Middle frontal gyrus (tissue), 1 donor: ENCODE results near the gene GMIP.
"Not testable (repeated sequence)": the region's sequence is repeated elsewhere in the genome, so short reads cannot be mapped to it uniquely, and the experiment has no call there.

Experiments used
- DNase-seq: peaks from one replicate; pipeline ENCODE4 v3.0.0-alpha.2; 2015; ENCODE audit warnings: low spot score; ENCODE audit errors: extremely low spot score

GMIP gene, protein sequence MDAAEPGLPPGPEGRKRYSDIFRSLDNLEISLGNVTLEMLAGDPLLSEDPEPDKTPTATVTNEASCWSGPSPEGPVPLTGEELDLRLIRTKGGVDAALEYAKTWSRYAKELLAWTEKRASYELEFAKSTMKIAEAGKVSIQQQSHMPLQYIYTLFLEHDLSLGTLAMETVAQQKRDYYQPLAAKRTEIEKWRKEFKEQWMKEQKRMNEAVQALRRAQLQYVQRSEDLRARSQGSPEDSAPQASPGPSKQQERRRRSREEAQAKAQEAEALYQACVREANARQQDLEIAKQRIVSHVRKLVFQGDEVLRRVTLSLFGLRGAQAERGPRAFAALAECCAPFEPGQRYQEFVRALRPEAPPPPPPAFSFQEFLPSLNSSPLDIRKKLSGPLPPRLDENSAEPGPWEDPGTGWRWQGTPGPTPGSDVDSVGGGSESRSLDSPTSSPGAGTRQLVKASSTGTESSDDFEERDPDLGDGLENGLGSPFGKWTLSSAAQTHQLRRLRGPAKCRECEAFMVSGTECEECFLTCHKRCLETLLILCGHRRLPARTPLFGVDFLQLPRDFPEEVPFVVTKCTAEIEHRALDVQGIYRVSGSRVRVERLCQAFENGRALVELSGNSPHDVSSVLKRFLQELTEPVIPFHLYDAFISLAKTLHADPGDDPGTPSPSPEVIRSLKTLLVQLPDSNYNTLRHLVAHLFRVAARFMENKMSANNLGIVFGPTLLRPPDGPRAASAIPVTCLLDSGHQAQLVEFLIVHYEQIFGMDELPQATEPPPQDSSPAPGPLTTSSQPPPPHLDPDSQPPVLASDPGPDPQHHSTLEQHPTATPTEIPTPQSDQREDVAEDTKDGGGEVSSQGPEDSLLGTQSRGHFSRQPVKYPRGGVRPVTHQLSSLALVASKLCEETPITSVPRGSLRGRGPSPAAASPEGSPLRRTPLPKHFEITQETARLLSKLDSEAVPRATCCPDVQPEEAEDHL

DNA sequence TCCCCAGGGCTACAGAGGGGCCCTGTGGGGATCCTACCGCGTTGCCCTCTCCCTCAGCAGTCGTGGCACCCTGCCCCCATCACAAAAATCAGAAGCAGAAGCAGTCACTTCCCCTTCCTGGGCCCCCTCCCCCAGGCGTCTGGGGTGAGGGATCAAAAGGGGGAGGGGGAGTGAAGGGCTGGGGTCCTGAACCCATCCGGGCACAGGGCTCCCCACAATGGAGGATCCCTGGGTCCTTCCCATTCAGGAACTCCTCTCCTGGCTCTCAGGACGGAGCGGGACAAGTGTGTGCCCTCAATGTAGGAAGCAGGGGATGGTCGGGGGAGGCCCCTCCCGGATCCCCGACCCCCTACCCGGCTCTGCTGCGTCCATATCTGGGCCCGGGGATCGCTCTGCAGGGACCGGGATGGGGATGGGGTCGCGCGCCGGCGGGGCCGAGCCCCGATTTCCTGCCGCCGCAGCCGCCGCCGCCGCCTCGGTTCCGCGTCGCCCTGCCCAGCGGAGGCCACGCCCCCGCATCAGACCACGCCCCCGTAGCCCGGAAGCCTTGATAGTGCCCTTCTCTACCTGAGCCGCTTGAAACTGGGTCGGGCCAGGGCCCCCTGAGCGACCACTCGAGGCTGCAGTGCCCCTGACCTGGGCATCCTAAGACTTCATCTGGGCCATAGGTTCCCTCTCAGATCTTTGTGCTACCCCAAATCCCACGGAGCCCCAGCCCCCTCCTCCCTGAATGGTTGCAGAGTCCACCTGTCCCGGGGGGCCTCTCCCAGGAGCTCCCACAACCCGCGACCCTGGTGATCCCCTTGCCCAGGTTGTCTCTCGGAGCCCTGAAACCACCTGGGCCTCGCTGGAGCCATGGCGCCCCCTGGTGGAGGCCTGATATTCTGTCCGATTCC is at the start of gene GMIP:
GMIP (minus strand) TSS at position 500 of the 896 bp plus-strand sequence; CDS start at position 372, 128 bp downstream.
- peak; percentile 19 for DNase-seq

DNA sequence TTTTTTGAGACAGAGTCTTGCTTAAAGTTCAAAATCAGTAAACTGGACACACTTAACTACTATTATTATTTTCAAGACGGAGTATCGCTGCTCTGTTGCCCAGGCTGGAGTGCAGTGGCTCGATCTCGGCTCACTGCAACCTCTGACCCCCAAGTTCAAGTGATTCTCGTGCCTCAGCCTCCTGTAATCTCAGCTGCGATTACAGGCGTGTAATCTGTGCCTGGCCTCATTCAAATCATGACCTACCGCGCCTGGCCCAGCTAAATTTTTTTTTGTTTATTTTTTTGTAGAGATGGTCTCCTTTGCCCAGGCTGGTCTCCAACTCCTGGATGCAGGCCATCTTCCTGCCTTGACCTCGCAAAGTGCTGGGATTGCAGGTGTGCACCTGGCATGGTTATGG is 48.2 kb upstream of the GMIP start:
- DNase-seq: no peak

DNA sequence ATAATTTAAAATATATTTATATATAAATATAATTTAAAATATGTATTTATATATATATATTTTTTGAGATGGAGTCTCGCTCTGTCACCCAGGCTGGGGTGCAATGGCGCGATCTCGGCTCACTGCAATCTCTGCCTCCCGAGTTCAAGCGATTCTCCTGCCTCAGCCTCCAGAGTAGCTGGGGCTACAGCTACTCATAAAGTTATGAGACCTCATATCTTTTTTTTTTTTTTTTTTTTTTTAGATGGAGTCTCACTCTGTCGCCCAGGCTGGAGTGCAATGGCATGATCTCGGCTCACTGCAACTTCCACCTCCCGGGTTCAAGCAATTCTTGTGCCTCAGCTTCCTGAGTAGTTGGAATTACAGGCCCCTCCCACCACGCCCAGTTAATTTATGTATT is 45.6 kb upstream of the GMIP start:
- DNase-seq: not testable (repeated sequence)

DNA sequence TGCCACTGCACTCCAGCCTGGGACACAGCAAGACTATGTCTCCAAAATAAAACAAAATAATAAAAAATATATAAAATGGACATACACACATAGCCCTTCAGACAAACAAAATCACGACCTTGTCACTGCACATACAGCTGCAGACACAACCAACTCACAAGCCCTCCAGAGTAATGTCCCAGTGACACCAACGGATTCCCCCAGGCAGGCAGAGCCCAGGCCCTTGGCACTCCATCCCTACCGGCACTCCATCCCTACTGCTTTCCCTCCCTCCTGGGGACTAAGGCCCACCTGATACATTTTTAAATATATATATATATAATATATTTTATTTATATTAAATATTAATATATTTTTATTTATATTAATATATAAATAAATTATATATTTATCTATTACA is 43.6 kb upstream of the GMIP start:
- DNase-seq: no peak

DNA sequence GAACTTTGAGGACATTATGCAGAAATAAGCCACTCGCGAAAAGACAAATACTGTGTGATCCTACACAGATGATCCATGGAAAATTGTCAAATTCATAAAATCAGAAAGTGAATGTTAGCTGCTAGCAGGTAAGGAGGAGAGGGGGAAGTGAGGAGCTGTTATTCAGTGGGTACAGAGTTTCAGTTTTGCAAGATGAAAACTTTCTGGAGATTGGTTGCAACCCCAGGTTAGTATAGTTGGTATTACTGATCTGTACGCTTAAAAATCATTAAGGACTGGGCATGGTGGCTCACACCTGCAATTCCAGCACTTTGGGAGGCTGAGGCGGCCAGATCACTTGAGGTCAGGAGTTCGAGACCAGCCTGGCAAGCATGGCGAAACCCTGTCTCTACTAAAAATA is 43.1 kb upstream of the GMIP start:
- no peak for DNase-seq

DNA sequence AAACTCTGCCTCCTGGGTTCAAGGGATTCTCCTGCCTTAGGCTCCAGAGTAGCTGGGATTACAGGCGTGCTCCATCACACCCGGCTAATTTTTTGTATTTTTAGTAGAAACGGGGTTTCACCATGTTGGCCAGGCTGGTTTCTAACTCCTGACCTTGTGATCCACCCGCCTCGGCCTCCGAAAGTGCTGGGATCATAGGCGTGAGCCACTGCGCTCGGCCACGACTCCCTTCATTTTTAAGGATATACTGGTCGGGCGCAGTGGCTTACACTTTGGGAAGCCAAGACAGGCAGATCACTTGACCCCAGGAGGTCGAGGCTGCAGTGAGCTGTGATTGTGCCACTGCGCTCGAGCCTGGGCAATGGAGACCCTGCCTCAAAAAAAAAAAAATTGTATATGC is 42.7 kb upstream of the GMIP start:
- DNase-seq: not testable (repeated sequence)

DNA sequence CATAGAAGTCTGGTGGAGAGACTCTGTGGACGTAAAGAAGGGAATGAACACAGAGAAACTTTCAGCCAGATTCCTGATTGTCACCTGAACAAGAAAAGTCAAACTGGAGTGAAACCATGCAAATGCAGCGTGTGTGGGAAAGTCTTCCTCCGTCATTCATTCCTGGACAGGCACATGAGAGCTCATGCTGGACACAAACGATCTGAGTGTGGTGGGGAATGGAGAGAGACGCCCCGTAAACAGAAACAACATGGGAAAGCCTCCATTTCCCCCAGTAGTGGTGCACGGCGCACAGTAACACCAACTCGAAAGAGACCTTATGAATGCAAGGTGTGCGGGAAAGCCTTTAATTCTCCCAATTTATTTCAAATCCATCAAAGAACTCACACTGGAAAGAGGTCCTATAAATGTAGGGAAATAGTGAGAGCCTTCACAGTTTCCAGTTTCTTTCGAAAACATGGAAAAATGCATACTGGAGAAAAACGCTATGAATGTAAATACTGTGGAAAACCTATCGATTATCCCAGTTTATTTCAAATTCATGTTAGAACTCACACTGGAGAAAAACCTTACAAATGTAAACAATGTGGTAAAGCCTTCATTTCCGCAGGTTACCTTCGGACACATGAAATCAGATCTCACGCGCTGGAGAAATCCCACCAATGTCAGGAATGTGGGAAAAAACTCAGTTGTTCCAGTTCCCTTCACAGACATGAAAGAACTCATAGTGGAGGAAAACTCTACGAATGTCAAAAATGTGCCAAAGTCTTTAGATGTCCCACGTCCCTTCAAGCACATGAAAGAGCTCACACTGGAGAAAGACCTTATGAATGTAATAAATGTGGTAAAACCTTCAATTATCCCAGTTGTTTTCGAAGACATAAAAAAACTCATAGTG is 36.0 kb upstream of the GMIP start:
- DNase-seq: no peak

DNA sequence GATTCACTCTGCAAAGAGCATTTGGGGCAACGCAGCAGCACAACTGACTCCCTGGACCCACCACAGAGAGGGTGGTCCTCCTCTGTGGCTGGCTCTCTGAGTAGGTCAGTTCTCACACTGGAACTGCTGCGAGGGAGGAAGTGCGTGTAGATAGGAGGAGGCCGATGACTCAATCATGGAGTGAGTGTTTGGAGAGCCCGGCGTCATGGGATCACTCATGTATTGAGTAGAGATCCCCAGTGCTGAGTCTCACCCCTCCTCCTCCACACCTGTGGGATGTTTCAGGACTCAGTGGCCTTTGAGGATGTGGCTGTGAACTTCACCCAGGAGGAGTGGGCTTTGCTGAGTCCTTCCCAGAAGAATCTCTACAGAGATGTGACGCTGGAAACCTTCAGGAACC is 34.1 kb upstream of the GMIP start:
- no peak for DNase-seq

DNA sequence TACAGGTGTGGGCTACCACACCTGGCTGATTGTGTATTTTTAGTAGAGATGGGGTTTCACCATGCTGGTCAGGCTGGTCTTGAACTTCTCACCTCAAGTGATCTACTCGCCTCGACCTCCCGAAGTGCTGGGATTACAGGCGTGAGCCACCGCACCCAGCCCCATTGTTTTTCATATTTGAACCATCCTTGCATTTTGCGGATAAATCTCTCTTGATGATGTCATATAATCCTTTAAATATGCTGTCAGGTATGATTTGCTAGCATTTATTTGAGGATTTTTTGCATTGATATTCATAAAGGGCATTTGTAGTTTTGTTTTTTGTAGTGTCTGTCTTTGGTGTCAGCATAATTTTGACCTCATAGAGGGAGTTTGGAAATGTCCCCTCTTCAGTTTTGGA is 30.9 kb upstream of the GMIP start:
- no peak for DNase-seq

DNA sequence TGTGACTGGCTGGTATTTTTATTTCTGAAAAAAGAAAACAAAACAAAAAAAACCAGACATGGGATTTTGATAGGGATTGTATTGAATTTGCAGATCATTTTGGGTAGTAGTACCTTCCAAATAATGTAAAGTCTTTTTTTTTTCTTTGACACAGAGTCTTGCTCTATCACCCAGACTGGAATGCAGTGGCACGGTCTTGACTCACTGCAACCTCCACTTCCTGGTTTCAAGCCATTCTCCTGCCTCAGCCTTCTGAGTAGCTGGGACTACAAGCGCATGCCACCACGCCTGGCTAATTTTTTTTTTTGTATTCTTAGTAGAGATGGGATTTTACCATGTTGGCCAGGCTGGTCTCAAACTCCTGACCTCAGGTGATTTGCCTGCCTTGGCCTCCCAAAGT is 29.4 kb upstream of the GMIP start:
- DNase-seq: no peak

DNA sequence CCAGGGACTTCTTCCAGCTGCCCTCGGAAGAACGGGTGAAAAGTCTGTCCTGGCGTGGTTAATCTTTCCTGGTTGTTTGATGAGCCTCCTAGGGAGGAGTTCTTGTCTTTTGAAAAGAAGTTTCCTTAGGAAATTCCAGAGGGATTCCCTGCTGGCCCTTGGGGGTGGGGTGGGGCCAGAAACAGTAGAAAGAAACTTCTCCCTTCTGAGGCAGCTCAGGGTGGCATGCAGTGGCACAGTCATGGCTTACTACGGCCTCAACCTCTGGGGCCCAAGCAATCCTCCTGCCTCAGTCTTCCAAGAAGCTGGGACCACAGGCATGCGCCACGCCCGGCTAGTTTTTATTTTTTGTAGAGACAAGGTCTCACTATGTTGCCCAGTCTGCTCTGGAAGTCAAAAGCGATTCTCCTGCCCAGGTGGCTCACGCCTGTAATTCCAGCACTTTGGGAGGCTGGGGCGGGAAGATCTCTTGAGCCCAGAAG is 26.7 kb upstream of the GMIP start:
- DNase-seq: no peak

DNA sequence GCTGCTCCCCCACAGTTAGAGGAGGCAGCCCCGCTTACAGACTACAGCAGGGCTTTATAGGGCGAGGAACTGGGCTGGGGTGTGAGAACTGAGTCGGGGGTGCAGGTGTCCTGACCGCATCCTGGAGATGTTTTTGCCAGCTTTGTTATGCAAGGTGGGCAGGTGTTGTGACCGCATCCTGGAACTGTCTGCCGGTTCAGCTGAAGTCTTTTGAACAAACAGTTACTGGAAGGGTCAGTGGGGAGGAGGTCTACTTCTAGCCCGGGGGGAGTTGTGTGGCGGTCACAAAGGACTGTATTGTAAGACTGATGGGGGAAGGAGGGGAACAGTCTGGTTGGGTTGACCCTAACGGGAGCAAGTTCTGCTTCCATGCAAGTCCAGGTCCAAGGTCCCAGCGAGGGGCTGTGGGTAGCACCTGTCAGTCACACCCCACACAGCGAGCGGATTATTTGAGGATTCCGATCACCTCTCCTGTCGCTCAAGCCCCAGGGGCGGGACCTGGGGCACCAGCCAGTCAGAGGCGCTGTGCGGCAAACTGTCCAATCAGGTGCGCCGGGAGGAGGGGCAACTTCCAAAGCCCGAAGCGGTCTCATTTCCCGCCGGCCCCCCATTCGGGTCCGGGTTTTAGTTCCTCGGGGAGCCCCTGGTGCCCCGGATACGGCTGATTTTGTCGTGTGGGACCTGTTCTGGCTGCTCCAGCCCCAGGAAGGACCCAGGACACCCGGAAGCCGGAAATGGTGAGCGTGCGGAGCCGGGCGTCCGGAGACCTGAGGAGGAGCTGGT is 25.0 kb upstream of the GMIP start, which contains the start of gene ZNF101:
ZNF101 (plus strand) TSS at position 610 of the 783 bp plus-strand sequence; CDS start at position 735, 125 bp downstream.
- peak; percentile 93 for DNase-seq

DNA sequence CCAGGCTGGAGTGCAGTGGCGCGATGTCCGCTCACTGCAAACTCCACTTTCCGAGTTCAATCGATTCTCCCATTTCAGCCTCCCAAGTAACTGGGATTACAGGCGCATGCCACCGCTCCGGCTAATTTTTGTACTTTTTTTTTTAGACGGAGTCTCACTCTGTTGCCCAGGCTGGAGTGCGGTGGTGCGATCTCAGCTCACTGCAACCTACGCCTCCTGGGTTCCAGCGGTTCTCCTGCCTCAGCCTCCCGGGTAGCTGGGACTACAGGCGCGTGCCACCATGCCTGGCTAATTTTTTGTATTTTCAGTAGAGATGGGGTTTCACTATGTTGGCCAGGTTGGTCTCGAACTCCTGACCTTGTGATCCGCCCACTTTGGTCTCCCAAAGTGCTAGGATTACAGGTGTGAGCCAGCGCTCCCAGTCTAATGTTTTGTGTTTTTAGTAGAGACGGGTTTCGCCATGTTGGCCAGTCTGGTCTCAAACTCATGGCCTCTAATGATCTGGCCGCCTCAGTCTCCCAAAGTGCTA is 22.0 kb upstream of the GMIP start:
- not testable (repeated sequence) for DNase-seq

DNA sequence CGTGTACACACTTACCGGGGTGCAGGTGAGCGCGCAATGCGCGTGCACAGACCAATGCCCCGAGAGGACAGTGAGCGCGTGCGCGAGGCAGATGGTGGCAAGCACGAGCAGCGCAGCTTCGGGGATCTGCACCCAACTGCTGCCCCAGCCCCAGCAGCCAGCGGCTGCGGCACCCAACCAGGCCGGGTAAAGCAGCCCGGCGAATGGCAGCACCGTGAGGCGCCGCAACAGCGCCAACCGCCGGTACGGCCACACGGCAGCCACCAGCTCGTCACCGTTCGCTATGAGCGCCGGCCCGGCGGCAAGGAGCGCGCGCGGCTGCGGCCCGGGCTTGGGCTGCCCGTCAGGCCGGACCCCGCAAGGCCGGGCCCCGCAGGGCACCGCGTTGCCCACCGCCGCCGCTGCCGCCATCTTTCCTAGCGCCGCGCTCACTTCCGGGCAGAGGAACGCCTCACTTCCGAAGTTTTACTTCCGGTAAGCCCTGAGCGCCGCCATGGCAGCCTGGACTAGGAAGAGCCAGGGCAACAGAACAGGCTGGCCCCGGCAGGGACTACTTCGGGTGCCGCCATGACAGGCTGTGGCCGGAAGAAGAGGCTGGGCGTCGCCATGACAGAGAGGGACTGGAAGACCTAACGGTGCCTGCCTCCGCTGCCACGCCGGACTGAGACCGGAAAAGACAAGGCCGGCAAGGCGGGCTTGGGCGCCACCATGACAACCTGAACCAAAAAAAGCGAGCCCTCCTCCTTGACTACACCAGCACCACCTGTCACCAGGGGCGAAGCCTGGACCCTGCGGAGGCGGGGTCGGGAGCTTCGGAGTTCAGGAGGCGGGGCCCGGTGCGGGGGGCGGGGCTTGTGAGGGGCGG is 20.0 kb upstream of the GMIP start, which contains the start of gene ATP13A1:
ATP13A1 (minus strand) TSS at position 421 of the 865 bp plus-strand sequence; CDS start at position 411, 10 bp downstream.
- peak; percentile 97 for DNase-seq

DNA sequence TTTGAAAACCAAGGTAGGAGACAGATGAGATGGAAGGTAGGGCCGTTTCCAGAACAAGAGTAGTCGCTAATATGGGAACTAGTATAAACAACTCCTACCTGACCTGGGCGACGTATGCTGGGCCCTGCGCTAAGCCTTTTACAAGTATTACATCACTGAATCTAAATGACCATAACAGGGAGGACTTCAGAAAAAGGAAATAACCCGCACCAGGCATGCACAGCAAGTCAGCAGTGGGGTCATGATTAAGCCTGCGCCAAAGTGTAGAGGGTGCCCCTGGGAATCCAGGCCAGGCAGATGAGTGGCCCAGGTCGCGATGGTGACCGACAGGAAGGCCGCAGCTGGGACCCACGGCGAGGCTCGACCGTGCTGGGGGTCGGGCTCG is 19.4 kb upstream of the GMIP start:
- no peak for DNase-seq

DNA sequence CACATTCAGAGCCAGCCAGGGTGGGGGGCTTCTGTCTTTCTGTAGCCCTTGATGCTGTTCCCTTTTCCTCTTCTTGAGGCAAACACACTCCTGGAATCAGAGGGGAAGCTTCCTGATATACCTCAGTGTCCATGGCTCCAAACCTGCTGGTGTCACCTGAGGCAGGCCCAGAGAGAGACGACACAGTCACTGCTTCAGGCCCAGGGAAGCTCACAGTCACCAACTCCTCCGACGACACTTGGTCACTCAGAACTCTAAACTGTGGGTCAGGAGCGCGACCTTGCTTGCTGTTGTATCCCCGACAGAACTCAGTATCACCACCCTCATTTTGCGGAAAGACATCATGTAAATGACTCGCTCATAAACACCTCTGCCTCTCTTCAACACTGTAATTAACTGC is 18.9 kb upstream of the GMIP start:
- no peak for DNase-seq

DNA sequence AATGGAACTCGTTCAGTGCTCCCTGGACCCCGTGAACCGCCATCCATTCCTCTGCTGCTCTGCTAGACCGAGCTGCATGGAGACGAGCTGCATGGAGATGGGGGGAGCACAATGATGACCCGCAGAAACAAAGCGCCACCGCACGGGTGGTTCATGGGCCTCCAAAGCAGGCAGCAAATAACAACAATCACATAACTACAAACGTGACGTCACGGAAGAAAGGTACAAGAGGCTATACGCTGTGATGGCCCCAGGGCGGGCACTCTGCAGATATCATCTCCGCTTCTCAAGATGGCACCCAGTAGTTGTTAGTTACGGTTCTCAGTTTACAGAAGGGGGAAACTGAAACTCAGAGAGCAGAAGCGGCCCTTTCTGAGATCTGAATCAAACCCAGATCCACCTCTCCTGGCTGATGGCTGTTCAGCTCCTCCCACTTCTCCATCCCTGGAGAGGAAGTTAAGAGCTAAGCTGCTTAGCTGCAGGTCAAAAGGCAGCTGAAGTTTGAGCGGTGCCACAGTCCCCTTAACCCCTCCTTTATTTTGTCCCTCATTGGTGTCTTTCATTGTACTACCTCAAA is 18.3 kb upstream of the GMIP start:
- no peak for DNase-seq
